GM21528 (cell line): ENCODE measurements around the gene RANGAP1.
"Not testable (repeated sequence)": the region's sequence is repeated elsewhere in the genome, so short reads cannot be mapped to it uniquely, and the experiment has no call there.

Experiments used
- ATAC-seq: cut with Tn5 transposase; IDR thresholded peaks from one replicate; pipeline ENCODE4 v1.9.1; 2021; ENCODE audit warnings: mild to moderate bottlenecking, moderate library complexity; ENCODE audit not compliant: unreplicated experiment, low FRiP score

The RANGAP1 gene

GRCh38 chr22:41261541-41262249, 24.3 kb downstream of the RANGAP1 start:
- no peak for ATAC-seq

DNA sequence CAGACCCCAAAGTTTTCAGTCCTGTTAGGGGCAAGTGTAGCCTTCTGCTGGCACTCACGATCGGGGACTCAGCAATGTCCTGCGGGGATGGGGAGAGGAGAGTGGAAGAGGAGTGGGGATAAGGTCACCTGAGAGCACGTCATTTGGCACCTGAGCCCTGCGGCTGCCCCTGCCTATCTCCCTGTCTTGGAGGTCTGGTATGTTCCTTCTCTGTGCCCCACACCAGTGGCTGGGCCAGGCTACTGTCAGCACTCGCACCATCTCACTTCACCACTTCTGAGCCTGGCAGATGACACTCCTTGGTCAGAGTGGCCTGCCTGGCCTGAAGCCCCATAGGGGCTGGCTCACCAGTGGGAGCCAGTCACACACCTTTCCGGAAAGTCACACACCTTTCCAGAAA, 25.1 kb downstream of the RANGAP1 start:
- no peak for ATAC-seq

GRCh38 chr22:41259756-41260155, 26.2 kb downstream of the RANGAP1 start:
- not testable (repeated sequence) for ATAC-seq

DNA sequence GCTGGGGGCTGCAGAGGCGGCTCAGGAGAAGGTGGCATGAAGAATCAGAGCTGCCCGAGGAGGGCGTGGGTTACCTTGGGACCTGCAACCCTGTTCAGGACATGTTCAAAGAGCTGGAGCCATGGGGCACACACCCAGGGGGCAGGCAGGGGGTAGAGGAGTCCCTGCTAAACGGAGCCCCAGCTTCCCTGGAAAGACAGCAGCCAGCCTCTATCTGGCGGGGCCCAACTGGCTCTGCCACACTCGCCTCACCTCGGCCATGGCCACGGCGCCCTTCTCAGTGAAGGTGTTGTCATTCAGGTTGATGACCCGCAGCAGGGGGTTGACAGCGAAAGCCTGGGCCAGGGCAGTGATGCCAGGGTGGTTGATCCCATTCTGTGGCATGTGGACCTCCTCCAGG, 28.3 kb downstream of the RANGAP1 start:
- no peak for ATAC-seq

DNA sequence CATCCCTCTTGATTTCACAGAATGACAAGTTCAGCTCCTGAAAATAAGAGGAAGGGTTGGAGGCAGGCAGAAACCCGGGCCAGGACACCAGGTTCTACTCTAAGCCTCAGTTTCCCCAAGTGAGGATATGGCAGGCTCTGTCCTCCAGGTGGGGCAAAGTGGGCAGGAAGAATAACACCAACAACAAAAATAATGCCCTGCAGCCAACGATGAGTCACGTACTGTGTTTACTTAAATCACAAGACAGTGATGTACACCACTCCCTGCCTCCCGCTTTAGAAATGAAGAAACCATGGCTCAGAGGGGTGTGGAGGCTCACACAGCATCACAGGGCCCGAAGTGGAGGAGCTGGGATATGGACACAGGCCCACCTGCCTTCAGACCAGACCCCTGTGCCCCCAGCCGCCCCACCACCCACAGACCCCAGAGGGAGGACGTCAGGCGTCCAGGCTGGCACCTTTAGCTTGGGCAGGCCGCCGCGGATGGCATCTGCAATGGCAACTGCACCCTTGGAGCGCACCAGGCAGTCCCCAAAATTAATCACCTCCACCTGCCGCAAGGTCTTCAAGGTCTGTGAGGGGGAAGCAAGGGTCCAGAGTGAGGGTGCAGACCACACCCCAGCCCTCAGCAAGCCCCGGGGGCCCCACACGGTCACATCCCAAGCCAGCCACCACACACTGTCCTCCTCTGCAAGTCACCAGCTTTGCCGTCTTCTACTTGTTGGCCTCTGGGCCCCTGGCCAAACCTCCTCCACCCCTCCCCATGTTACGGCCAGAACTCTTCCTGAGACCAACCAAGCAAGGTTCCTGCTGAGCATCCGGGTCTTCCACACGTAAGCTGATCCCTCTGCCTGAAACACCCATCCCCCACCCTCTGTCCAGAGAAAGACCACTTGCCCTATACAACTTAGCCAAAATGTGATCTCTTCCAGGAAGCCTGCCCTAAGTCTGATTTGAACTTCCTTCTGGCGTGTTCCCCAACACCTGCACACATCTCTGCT, 29.4 kb downstream of the RANGAP1 start:
- ATAC-seq: no peak

- no peak for ATAC-seq
Measured at GRCh38 chr22:41254230-41254629, 31.8 kb downstream of the RANGAP1 start.

DNA sequence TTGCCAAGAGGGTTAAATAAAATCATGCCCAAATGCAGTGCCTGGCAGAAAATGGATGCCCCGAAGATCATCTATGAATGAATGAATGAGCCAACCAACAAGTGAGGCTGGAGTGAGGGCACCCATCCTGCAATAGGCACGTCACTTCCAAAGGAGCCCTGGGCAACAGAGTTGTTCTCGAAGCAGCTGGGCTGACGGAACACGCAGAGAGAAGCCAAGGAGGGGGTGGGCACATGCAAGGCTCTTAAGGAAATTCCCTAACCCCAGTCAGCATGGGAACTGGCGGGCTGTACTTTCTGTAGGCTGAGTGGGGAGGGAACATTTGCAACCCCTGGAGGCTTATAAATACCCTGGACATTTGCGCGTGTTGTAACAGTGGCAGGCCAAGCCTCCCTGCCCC, 33.6 kb downstream of the RANGAP1 start:
- ATAC-seq: no peak

DNA sequence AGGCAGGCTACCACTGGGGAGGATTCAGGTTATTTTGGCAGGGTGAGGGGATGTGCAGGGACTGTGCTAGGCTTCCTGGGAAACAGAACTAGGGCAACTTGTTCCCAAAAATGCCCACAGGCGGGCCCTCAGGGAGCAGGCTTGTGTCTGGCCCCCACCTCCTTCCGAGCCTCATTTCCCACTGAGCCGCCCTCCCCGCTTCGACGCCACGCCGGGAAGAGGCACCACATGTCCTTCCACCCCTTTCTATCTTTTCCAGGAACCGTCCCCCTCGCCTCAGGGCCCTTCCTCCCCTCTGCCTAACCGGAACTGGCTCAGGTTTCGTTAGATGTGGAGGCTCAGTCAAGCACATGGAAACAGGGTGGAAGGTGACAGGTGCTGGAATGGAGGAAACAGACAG, 35.9 kb downstream of the RANGAP1 start:
- no peak for ATAC-seq

- no peak for ATAC-seq
Measured at GRCh38 chr22:41249442-41249841, 36.5 kb downstream of the RANGAP1 start.

GRCh38 chr22:41248758-41249157, 37.2 kb downstream of the RANGAP1 start:
- ATAC-seq: no peak

DNA sequence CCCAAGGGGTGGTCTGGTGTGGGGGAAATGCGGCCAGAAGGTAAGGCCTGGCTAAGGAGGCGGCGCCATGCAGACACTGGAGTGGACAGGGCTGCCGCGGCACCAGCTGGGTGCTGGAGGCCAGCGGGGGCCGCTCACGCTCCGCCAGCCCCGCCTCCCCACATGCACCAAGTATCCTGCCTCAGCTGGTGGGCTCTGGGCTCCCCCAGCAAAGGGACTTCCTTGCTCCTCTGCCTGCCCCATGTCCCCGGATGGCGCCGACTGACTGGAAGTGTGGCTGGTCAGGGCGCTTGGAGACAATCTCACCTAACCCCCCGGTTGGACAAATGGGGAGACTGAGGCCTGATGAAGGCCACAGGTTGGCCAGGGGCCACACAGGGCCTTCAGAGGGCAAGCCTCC, 37.7 kb downstream of the RANGAP1 start:
- no peak for ATAC-seq

DNA sequence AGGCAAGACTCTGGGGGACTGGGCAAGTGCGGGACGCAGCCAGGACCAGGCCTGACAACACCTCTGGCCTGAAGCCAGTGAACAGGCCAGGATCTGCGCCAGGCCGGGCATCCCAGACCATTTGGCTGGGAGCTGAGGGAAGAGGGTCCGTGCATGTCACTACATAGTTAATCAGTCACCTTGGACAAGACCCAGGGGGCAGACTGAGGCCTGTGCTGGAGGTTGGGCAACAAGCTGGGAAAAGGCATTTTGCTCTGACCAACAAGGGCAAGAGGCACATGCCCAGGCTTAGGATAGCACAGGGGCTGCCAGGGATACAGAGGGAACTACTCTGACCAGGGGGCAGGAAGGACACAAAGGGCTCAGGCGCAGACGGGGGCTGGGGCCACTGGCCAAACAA, 38.3 kb downstream of the RANGAP1 start:
- ATAC-seq: no peak

DNA sequence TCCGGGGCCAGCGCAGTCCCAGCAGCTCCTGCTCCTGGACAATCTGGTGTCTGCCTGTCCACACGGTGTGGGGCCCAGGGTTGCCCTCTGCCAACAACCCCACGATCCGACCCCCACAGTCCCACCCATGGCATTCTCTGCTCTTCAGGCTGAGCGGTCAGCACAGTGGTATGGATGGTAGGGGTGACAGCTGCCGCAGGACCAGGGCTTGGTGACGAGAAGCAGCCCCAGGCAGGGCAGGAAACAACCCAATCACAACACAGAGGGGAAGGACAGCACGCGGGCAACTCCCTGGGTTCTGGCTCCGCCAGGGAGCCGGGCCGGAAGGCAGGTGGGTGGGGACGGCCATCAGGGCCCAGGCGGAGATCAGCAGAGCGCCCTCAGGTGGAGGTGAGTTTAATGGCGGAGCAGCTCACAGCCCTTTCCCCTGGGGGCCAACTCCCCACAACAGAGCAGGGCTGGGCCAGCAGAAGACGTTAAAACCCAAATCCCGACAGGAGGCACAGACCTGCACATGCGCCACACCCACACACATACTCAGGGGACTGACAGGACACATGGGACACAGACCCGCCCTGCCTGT, 40.0 kb downstream of the RANGAP1 start:
- no peak for ATAC-seq

DNA sequence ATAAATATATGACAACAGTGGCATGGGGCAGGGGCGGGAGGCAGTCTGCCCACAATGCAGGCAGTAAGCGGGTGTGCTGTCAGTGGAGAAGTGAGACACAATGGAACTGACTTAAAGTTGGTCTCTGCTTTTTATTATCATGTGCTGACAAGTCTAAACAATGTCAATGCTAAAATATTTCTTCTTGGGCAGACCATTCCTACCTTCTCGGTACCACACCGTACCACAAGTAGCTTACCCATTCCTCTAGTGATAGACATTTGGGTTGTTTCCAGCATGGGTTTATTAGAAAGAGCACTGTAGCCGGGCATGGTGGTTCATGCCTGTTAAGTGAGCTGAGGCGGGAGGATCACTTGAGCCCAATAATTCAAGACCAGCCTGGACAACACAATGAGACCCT, 42.6 kb downstream of the RANGAP1 start:
- ATAC-seq: no peak

GRCh38 chr22:41242396-41243117, 43.4 kb downstream of the RANGAP1 start:
- no peak for ATAC-seq

GRCh38 chr22:41241133-41241676, 44.8 kb downstream of the RANGAP1 start:
- ATAC-seq: no peak

GRCh38 chr22:41240377-41241132, 45.4 kb downstream of the RANGAP1 start, which contains the start of gene CHADL:
TSS of gene CHADL (minus strand) at chr22:41240931. CDS start at chr22:41240881, 50 bp downstream.
- ATAC-seq: no peak

DNA sequence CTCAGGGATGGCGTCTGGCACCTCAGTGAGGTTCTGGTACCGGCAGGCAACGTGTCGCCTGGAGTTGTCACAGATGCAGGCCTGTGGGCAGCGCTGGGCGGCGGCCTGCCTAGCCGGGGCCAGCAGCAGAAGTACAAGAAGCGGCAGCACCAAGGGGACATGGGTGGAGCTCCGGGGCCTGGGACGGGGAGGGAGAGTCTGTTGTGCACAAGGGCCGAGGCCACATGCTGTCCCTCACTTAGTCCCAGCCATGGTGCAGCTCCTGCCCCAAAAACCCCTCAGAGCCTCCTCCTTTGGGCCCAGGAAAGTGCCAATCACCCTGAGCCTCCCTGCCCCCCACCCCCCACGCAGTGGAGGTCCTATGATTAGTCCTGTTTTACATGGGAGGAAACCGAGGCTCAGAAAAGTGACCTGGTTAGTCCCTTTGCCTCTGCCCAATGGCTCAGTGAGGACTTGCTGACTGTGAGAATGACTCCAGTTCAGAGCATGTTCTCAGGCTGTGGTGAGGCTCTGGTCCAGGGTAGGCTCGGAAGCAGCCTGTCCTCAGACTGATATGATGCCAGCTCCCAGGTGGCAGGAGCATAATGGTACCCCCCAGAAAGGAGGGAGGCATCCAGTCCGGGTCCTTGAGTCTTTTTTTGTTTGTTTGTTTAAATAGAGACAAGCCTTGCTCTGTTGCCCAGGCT, 46.4 kb downstream of the RANGAP1 start:
- ATAC-seq: no peak
